ENCODE data around the gene FBXL16. TPM values are rescaled to one million over a fixed set of nuclear protein-coding genes. Genes with fewer than 3 reads are reported as not detected.

The FBXL16 gene
- total and polyA plus RNA-seq, 9 of the 15 experiments (the other 6 are each of a cell fraction or from before 2014, with no cell fraction given) = 0.21 to 8.2 (median 1.7) TPM

DNA sequence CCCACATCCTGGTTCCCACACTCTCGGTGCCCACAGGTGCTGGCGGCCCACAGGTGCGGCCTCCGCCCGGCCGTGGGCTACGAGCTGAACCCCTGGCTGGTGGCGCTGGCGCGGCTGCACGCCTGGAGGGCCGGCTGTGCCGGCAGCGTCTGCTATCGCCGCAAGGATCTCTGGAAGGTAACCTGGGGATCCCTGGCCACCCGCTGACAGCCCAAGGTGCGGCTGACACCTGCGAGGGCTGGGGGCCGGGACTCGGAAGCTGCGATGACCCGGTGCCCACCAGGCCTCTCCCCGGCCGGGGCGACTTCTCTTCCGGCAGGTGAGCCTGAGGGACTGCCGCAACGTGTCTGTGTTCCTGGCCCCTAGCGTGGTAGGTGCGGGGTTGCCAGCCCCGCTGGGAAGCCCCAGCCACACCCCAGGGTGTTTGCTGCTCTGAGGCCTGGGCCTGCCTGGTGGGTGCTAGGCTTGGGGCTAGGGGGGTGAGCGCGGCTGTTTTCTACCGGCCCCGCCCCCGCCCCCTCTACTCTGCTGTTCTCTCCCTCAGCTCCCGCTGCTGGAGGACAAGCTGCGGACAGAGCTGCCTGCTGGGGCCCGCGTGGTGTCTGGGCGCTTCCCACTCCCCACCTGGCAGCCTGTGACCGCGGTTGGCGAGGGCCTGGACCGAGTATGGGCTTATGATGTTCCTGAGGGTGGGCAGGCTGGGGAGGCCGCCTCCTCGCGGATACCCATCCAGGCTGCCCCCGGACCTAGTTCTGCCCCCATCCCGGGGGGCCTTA, 16.4 kb upstream of the FBXL16 start:
- Histone ChIP-seq H4K20me1 (replicated peaks; ENCODE audit: control insufficient read depth, insufficient read depth, low read length) (no peaks in the 10 kb centered on the region; the same call in 1 of the 2 replicates), H3K9me3 (replicated peaks; ENCODE audit: control insufficient read depth, insufficient read depth, low read depth, low read length) (no peaks in the 10 kb centered on the region), H3K4me1 (replicated peaks in 1 of 2; ENCODE audit: control insufficient read depth in 2 of 2, insufficient read depth in 2 of 2, low read length in 2 of 2) (peaks cover 10 to 98% of the 10 kb centered on the region in 2 experiments; a peak in 4 of 5 replicates), H3K79me2 (ENCODE audit: control insufficient read depth, insufficient read depth, low read length) (peaks cover 42% of the 10 kb centered on the region), H2AFZ (ENCODE audit: low read depth, low read length) (peak overlapping the region; percentile 99), H3K27me3 (ENCODE audit: control insufficient read depth in 2 of 2, insufficient read depth in 2 of 2, low read length in 2 of 2) (no peaks in the 10 kb centered on the region), H3K4me2 (ENCODE audit: insufficient read depth, low read length) (peak overlapping the region; percentile 90), H3K36me3 (ENCODE audit: control insufficient read depth, insufficient read depth, low read length) (peaks cover 29% of the 10 kb centered on the region; the same call in 2 of the 3 replicates), H3K9ac (ENCODE audit: insufficient read depth in 1 of 2, low read depth in 2 of 2, low read length in 2 of 2) (peak overlapping the region; percentile 96 to 99), H3K9me1 (ENCODE audit: control insufficient read depth, insufficient read depth, low read length) (peaks cover 3% of the 10 kb centered on the region), H3K4me3 (peak overlapping the region; percentile 100), H3K27ac (ENCODE audit: extremely low read depth, low read depth, low read length) (peak overlapping the region; percentile 97)
- DNase-seq (ENCODE audit: extremely low read depth in 1 of 4, low spot score in 3 of 4) (peak; percentile 43 to 61 (median 50)), ATAC-seq (peak; percentile 3), FAIRE-seq (peak; percentile 69)
- ChIA-PET CTCF (ENCODE audit: low intra/inter-chr PET ratio) (no interaction called here), POLR2A (interaction anchor here (0.6 to 4.5 kb wide), 12 partner anchors 8 to 369 kb away, joined by 3 to 25 read pairs (median 3); partner anchors contain the start of gene CIAO3)
- TSS peak; percentile 75 for BruUV-seq (replicated peaks)
- intact Hi-C loops (cut with micrococcal nuclease) = no loop called here
- in situ Hi-C loops (cut with MboI) = no loop called here
- WGBS (ENCODE audit: insufficient coverage, low coverage, missing lambda C conversion rate) = 3% methylated on average over 46 of the region's 51 CpGs
- TF ChIP-seq DACH1 (IDR thresholded peaks at IDR 0.05; ENCODE audit: partially characterized antibody) (no peak), FOXP4 (CRISPR knock-in tag; IDR thresholded peaks at IDR 0.05; ENCODE audit: borderline replicate concordance) (0 out of 2 replicates have a peak, but pooled peaks have one; percentile 32), NR3C1 (CRISPR knock-in tag; IDR thresholded peaks at IDR 0.05) (no peak), NFE2 (IDR thresholded peaks at IDR 0.05; ENCODE audit: low read depth) (no peak), ELF4 (CRISPR knock-in tag; IDR thresholded peaks at IDR 0.05) (no peak), KDM5B (IDR thresholded peaks at IDR 0.05; ENCODE audit: insufficient replicate concordance, low read depth, low read length) (peak; percentile 11), CSDE1 (IDR thresholded peaks at IDR 0.05) (no peak), HMGN3 (IDR thresholded peaks at IDR 0.05; ENCODE audit: borderline replicate concordance, extremely low read depth, insufficient read length, low read depth, low read length) (peak; percentile 1), ZNF77 (CRISPR knock-in tag; IDR thresholded peaks at IDR 0.05) (no peak), ATF2 (CRISPR knock-in tag; IDR thresholded peaks at IDR 0.05) (no peak), ETS1 (conservative IDR thresholded peaks at IDR 0.05; ENCODE audit: control insufficient read depth, low read depth, low read length) (0 out of 2 replicates have a peak, but pooled peaks have one; percentile 22), FOXK1 (CRISPR knock-in tag; IDR thresholded peaks at IDR 0.05; ENCODE audit: borderline replicate concordance) (0 out of 2 replicates have a peak, but pooled peaks have one; percentile 25), KLF13 (tag; IDR thresholded peaks at IDR 0.05; ENCODE audit: borderline replicate concordance, low read depth) (peak; percentile 42; the same call in 1 of the 2 replicates)
- TF ChIP-seq, protein P1, sequence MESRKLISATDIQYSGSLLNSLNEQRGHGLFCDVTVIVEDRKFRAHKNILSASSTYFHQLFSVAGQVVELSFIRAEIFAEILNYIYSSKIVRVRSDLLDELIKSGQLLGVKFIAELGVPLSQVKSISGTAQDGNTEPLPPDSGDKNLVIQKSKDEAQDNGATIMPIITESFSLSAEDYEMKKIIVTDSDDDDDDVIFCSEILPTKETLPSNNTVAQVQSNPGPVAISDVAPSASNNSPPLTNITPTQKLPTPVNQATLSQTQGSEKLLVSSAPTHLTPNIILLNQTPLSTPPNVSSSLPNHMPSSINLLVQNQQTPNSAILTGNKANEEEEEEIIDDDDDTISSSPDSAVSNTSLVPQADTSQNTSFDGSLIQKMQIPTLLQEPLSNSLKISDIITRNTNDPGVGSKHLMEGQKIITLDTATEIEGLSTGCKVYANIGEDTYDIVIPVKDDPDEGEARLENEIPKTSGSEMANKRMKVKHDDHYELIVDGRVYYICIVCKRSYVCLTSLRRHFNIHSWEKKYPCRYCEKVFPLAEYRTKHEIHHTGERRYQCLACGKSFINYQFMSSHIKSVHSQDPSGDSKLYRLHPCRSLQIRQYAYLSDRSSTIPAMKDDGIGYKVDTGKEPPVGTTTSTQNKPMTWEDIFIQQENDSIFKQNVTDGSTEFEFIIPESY (CRISPR knock-in tag; IDR thresholded peaks at IDR 0.05) = 0 out of 2 replicates have a peak, but pooled peaks have one; percentile 25

All from K562 (cell line).